HG03432 (cell line): ENCODE data around the gene STRN3.

Source experiments
- ATAC-seq: cut with Tn5 transposase; IDR thresholded peaks from one replicate; pipeline ENCODE4 v1.9.1; 2021; ENCODE audit warnings: mild to moderate bottlenecking, moderate library complexity; ENCODE audit not compliant: unreplicated experiment

STRN3 gene

GRCh38 chr14:31003284-31003683 lies 22.9 kb downstream of the STRN3 start:
- no peak for ATAC-seq

DNA sequence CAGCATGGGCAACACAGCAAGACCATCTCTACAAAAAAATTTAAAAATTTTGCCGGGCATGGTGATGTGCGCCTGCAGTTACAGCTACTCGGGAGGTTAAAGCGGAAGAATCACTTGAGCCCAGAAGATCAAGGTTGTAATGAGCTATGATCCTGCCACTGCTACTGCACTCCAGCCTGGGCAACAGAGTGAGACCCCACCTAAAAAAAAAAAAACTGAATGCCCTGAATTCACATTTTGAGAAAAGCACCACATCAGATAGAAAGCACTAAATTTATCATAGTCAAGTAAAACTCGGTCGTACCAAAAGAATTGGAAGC lies 24.9 kb downstream of the STRN3 start:
- ATAC-seq = no peak

- ATAC-seq = no peak
Observed at GRCh38 chr14:31000629-31001338, 25.4 kb downstream of the STRN3 start.

DNA sequence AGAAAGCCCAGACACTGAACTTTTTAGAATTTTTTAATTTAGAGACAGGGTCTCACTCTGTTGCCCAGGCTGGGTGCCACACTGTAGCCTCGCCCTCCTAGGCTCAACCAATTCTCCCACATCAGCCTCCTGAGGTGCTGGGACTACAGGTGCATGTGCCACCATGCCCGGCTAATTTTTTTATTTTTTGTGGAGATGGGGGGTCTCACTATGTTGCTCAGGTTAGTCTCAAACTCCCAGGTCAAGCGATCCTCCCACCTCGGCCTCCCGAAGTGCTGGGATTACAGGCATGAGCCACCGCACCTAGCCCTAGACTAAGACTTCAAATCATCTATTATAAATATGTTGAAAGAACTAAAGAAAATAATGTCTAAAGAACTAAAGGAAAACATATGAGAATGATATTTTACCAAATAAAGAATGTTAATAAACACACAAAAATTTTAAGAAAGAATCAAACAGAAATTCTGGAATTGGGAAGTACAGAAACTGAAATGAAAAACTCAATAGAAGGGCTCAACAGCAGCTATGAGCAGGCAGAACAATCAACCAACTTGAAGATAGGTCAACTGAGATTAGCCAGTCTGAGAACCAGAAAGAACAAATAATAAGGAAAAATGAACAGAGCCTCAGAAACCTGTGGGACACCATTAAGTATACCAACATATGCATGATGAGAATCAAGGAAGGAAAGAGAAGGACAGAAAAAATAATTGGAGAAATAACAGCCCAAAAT lies 27.0 kb downstream of the STRN3 start:
- no peak for ATAC-seq

GRCh38 chr14:30998100-30998706 lies 28.0 kb downstream of the STRN3 start:
- ATAC-seq = no peak

GRCh38 chr14:30996892-30997659 lies 29.1 kb downstream of the STRN3 start:
- no peak for ATAC-seq

DNA sequence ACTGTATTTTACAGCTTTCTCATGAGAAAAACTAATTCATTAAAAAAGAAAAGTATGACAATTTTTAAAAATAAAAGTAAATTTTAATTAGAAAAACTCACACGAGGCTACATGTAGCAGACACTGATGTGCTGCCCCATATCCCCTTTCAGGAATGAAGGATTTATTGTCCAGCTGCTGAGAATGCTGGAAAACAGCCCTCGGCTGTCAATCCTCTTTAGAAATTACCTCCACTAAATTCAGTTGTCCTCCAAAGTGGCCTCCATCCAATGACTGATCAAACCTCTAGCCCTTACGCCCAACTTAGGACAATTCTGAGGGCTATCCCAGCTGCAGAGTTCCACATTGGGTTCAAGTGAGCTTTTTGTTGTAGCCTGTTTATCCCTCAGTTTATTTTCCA lies 30.5 kb downstream of the STRN3 start:
- no peak for ATAC-seq

- ATAC-seq = peak; percentile 77
Observed at GRCh38 chr14:30994681-30995620, 31.2 kb downstream of the STRN3 start.

DNA sequence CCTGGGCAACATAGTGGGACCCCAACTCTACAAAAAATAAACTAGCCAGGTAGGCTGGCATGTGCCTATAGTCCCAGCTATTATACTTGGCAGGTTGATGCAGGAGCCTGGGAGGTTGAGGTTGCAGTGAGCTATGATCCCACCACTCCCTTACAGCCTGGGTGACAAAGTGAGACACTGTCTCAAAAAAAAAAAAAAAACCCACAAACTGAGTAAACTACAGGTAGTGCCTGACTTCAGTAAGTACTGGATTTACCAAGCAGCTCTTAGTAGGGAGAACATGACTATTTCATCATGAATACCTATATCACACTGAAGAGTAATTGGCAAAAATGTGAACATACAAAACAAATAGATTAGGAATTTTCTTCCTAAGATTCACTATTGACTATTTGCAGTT lies 33.1 kb downstream of the STRN3 start:
- no peak for ATAC-seq

- no peak for ATAC-seq
Observed at GRCh38 chr14:30991408-30991807, 34.8 kb downstream of the STRN3 start.

- ATAC-seq = no peak
Observed at GRCh38 chr14:30990770-30991169, 35.4 kb downstream of the STRN3 start.

DNA sequence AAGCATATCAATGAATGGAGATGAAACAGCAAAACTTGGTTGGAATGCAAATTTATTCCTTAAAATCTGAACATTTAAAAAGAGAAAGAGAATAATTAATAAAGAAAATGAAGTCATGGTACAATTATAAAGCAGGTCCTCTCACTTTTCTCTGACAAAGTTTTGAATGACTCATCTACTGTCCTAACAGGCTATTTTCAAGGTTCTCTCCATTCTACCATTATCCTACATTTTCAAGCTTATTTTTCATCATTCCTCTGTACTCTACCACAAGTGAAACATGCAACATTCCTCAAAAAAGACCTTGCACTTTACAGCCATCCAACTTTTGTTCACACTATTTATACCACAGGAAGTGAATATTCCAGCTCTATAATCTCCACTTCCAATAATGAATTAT lies 37.7 kb downstream of the STRN3 start:
- no peak for ATAC-seq

- no peak for ATAC-seq
Observed at GRCh38 chr14:30985796-30986195, 40.4 kb downstream of the STRN3 start.

GRCh38 chr14:30983858-30984257 lies 42.3 kb downstream of the STRN3 start:
- no peak for ATAC-seq

GRCh38 chr14:30982533-30982932 lies 43.6 kb downstream of the STRN3 start:
- no peak for ATAC-seq

DNA sequence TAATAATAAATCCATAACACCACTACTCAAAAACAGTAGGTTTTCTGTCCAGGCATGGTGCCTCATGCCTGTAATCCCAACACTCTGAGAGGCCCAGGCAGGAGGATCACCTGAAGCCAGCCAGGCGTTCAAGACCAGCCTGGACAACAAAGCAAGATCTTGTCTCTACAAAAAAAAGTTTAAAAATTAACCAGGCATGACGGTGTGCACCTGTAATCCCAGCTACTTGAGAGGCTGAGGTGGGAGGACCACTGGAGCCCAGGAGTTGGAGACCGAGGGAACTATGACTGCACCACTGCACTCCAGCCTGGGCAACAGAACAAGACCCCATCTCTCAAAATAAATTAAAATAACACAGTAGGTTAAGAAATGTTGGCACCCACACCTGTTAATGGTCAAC lies 45.2 kb downstream of the STRN3 start:
- no peak for ATAC-seq

- ATAC-seq = peak; percentile 74
Observed at GRCh38 chr14:30980106-30980704, 46.0 kb downstream of the STRN3 start.

DNA sequence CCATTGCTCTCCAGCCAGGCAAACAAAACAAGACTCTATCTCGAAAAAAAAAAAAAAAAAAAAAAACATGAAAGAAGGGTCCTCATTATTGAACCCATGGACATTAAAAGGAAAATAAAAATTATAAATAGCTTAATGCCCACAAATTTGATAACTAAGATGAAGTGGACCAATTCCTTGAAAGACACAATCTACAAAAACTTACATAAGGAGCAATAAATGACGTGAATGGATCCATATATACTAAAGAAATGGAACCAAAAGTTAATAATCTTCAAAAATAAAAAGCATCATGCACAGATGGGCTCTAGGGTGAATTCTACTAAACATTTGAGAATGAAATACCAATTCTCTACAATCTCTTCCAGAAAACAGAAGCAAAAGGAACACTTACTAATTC lies 48.4 kb downstream of the STRN3 start:
- ATAC-seq = no peak

DNA sequence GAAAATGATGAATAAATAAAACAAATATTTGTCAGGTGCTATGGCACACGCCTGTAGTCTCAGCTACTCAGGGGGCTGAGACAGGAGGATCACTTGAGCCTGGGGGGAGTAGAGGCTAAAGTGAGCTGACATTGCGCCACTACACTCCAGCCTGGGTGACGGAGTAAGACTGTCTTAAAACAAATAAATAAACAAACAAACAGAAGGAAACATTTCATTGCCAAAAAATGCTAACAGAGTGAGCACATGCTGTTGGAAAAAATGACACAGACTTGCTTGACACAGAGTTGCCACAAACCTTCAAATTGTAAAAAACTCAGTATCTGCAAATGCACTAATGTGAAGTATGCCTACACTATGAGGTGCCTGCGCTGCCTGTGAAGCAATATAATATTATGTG lies 51.6 kb downstream of the STRN3 start:
- no peak for ATAC-seq
